GM06990 (cell line): ENCODE data around the gene LY6G5C.
A peak's percentile ranks its signal among the peaks of the same experiment; 100 is the strongest.

Source experiments
- DNase-seq: peaks from one replicate; pipeline ENCODE4 v3.0.0-alpha.2; 2011; ENCODE audit not compliant: insufficient read length; ENCODE audit errors: extremely low read depth
- H3K27me3 ChIP-seq: replicated peaks from 2 replicates; pipeline ENCODE4 v1.6.0; 2011; ENCODE audit warnings: low read length; ENCODE audit not compliant: control insufficient read depth, insufficient read depth
- H3K36me3 ChIP-seq: 2 replicates; pipeline ENCODE4 v1.5.1; 2011; ENCODE audit warnings: low read length; ENCODE audit not compliant: control insufficient read depth, insufficient read depth
- H3K4me3 ChIP-seq: replicated peaks from 2 replicates; pipeline ENCODE4 v1.5.1; 2011; ENCODE audit warnings: low read depth, mild to moderate bottlenecking, control low read depth, low read length
- CTCF ChIP-seq: IDR thresholded peaks from 2 replicates; pipeline ENCODE4 v1.5.1; 2011; ENCODE audit warnings: low read length, control low read depth, mild to moderate bottlenecking, inconsistent platforms; ENCODE audit not compliant: insufficient read depth, poor library complexity, severe bottlenecking

Gene LY6G5C

GRCh38 chr6:31654574-31655348, 26.1 kb downstream of the LY6G5C start:
- no peak for TF ChIP-seq CTCF
- peaks cover 7% of the 10 kb centered on the region for H3K36me3 ChIP-seq
- H3K4me3 ChIP-seq = no peak overlapping the region
- no peak for DNase-seq
- H3K27me3 ChIP-seq = no peaks in the 10 kb centered on the region

GRCh38 chr6:31652925-31653724, 27.7 kb downstream of the LY6G5C start:
- peak; percentile 26 for TF ChIP-seq CTCF
- no peaks in the 10 kb centered on the region for H3K27me3 ChIP-seq
- no peak for DNase-seq
- H3K36me3 ChIP-seq = peaks cover 13% of the 10 kb centered on the region
- peak overlapping the region; percentile 81 for H3K4me3 ChIP-seq

- no peak for TF ChIP-seq CTCF
- no peak for DNase-seq
- Histone ChIP-seq H3K36me3 (peaks cover 15% of the 10 kb centered on the region), H3K4me3 (peak overlapping the region; percentile 81), H3K27me3 (no peaks in the 10 kb centered on the region)
Observed at GRCh38 chr6:31651602-31652191, 29.2 kb downstream of the LY6G5C start.

GRCh38 chr6:31645325-31645724, 35.5 kb downstream of the LY6G5C start:
- TF ChIP-seq CTCF = no peak
- H3K36me3 ChIP-seq = peaks cover 53% of the 10 kb centered on the region
- H3K4me3 ChIP-seq = no peak overlapping the region
- H3K27me3 ChIP-seq = no peaks in the 10 kb centered on the region
- DNase-seq = no peak

- no peaks in the 10 kb centered on the region for H3K27me3 ChIP-seq
- DNase-seq = no peak
- no peak overlapping the region for H3K4me3 ChIP-seq
- TF ChIP-seq CTCF = no peak
- H3K36me3 ChIP-seq = peaks cover 58% of the 10 kb centered on the region
Observed at GRCh38 chr6:31643818-31644454, 36.9 kb downstream of the LY6G5C start.
